ENCODE measurements around the gene CDH13.

The CDH13 gene

DNA sequence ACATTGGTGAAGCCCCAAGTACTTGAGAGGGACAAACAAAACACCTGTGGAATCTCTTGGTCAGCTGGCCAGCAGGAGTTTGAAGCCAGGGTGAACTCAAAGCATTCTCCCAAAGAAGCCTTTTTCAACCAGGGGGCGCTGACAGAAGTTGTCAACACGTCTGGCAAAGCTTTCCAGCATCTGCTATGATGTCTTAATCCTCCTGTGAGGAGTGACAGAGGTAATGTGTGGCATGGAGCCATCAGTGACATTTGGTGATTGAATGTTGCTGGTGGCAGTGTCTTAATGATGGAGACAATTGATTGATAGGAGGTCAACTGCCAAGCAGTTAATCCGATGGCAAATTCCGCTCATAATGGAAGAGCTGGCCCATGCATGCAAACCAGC lies 923.4 kb downstream of the CDH13 start:
- Histone ChIP-seq H3K4me1 (ENCODE audit: low read length) (no peaks in the 10 kb centered on the region), H3K4me2 (ENCODE audit: low read length) (no peak overlapping the region), H3K27ac (ENCODE audit: low read length) (no peak overlapping the region), H3K9me3 (ENCODE audit: insufficient read depth, low read length) (no peaks in the 10 kb centered on the region), H3K36me3 (replicated peaks; ENCODE audit: low read depth, low read length) (no peaks in the 10 kb centered on the region), H2AFZ (ENCODE audit: low read depth, low read length) (no peak overlapping the region), H3K9ac (ENCODE audit: low read length) (no peak overlapping the region), H4K20me1 (ENCODE audit: insufficient read depth, low read length) (no peaks in the 10 kb centered on the region), H3K79me2 (ENCODE audit: low read length) (no peaks in the 10 kb centered on the region), H3K4me3 (ENCODE audit: low read length) (no peak overlapping the region), H3K27me3 (ENCODE audit: low read depth, low read length) (no peaks in the 10 kb centered on the region)
- TF ChIP-seq EZH2phosphoT487 (IDR thresholded peaks at IDR 0.05; ENCODE audit: low read depth), result no peak
- TF ChIP-seq, protein P1, sequence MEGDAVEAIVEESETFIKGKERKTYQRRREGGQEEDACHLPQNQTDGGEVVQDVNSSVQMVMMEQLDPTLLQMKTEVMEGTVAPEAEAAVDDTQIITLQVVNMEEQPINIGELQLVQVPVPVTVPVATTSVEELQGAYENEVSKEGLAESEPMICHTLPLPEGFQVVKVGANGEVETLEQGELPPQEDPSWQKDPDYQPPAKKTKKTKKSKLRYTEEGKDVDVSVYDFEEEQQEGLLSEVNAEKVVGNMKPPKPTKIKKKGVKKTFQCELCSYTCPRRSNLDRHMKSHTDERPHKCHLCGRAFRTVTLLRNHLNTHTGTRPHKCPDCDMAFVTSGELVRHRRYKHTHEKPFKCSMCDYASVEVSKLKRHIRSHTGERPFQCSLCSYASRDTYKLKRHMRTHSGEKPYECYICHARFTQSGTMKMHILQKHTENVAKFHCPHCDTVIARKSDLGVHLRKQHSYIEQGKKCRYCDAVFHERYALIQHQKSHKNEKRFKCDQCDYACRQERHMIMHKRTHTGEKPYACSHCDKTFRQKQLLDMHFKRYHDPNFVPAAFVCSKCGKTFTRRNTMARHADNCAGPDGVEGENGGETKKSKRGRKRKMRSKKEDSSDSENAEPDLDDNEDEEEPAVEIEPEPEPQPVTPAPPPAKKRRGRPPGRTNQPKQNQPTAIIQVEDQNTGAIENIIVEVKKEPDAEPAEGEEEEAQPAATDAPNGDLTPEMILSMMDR (IDR thresholded peaks at IDR 0.05; ENCODE audit: low read depth, low read length), result no peak

GRCh38 chr16:83552228-83552627 lies 925.5 kb downstream of the CDH13 start:
- no peaks in the 10 kb centered on the region for H3K36me3 ChIP-seq (replicated peaks; ENCODE audit: low read depth, low read length)
- no peaks in the 10 kb centered on the region for H3K4me1 ChIP-seq (ENCODE audit: low read length)
- no peak overlapping the region for H2AFZ ChIP-seq (ENCODE audit: low read depth, low read length)
- H4K20me1 ChIP-seq (ENCODE audit: insufficient read depth, low read length), result no peaks in the 10 kb centered on the region
- H3K4me2 ChIP-seq (ENCODE audit: low read length), result no peak overlapping the region
- no peaks in the 10 kb centered on the region for H3K79me2 ChIP-seq (ENCODE audit: low read length)
- no peak for TF ChIP-seq EZH2phosphoT487 (IDR thresholded peaks at IDR 0.05; ENCODE audit: low read depth)
- TF ChIP-seq, protein P1 (IDR thresholded peaks at IDR 0.05; ENCODE audit: low read depth, low read length), result no peak
- no peaks in the 10 kb centered on the region for H3K27me3 ChIP-seq (ENCODE audit: low read depth, low read length)
- H3K4me3 ChIP-seq (ENCODE audit: low read length), result no peak overlapping the region
- no peaks in the 10 kb centered on the region for H3K9me3 ChIP-seq (ENCODE audit: insufficient read depth, low read length)
- no peak overlapping the region for H3K27ac ChIP-seq (ENCODE audit: low read length)
- H3K9ac ChIP-seq (ENCODE audit: low read length), result no peak overlapping the region

- TF ChIP-seq EZH2phosphoT487 (IDR thresholded peaks at IDR 0.05; ENCODE audit: low read depth), result no peak
- TF ChIP-seq, protein P1 (IDR thresholded peaks at IDR 0.05; ENCODE audit: low read depth, low read length), result no peak
- Histone ChIP-seq H3K27ac (ENCODE audit: low read length) (no peak overlapping the region), H3K27me3 (ENCODE audit: low read depth, low read length) (no peaks in the 10 kb centered on the region), H2AFZ (ENCODE audit: low read depth, low read length) (no peak overlapping the region), H3K9me3 (ENCODE audit: insufficient read depth, low read length) (no peaks in the 10 kb centered on the region), H4K20me1 (ENCODE audit: insufficient read depth, low read length) (no peaks in the 10 kb centered on the region), H3K36me3 (replicated peaks; ENCODE audit: low read depth, low read length) (no peaks in the 10 kb centered on the region), H3K79me2 (ENCODE audit: low read length) (no peaks in the 10 kb centered on the region), H3K4me2 (ENCODE audit: low read length) (no peak overlapping the region), H3K4me3 (ENCODE audit: low read length) (no peak overlapping the region), H3K9ac (ENCODE audit: low read length) (no peak overlapping the region), H3K4me1 (ENCODE audit: low read length) (no peaks in the 10 kb centered on the region)
These were observed 926.2 kb downstream of the CDH13 start for GRCh38 chr16:83552930-83553329.

- H3K79me2 ChIP-seq (ENCODE audit: low read length), result no peaks in the 10 kb centered on the region
- no peaks in the 10 kb centered on the region for H3K36me3 ChIP-seq (replicated peaks; ENCODE audit: low read depth, low read length)
- H3K27ac ChIP-seq (ENCODE audit: low read length), result no peak overlapping the region
- H3K4me1 ChIP-seq (ENCODE audit: low read length), result no peaks in the 10 kb centered on the region
- no peaks in the 10 kb centered on the region for H4K20me1 ChIP-seq (ENCODE audit: insufficient read depth, low read length)
- H3K9ac ChIP-seq (ENCODE audit: low read length), result no peak overlapping the region
- H3K4me3 ChIP-seq (ENCODE audit: low read length), result no peak overlapping the region
- no peaks in the 10 kb centered on the region for H3K27me3 ChIP-seq (ENCODE audit: low read depth, low read length)
- no peak overlapping the region for H2AFZ ChIP-seq (ENCODE audit: low read depth, low read length)
- no peak for TF ChIP-seq EZH2phosphoT487 (IDR thresholded peaks at IDR 0.05; ENCODE audit: low read depth)
- TF ChIP-seq, protein P1 (IDR thresholded peaks at IDR 0.05; ENCODE audit: low read depth, low read length), result no peak
- H3K9me3 ChIP-seq (ENCODE audit: insufficient read depth, low read length), result no peaks in the 10 kb centered on the region
- no peak overlapping the region for H3K4me2 ChIP-seq (ENCODE audit: low read length)
These were observed 927.3 kb downstream of the CDH13 start for GRCh38 chr16:83554096-83554495.

All from OCI-LY3 (cell line).